Heart left ventricle (tissue), 16 donors: ENCODE data around the gene CIPC. TPM values are rescaled to one million over a fixed set of nuclear protein-coding genes. Genes with fewer than 3 reads are reported as not detected.

Experiments used
- ATAC-seq, 4 donors: fragments of 200-7000 bp; cut with Tn5 transposase; one replicate each; pipeline ENCODE4 v1.9.1; 2020 to 2022; ENCODE audit warnings: moderate library complexity in 4 of 4, mild to moderate bottlenecking in 3 of 4, moderate number of reproducible peaks in 1 of 4
- DNase-seq, 5 donors: peaks; one replicate each; pipeline ENCODE4 v3.0.0-alpha.2; 2020
- H3K27ac ChIP-seq, 12 donors: fragments of 200-600 bp; sonication (generic) in 4 of 12; one replicate each; pipeline versions ENCODE4 v1.5.0 to v1.8.0; 2016 to 2022; ENCODE audit warnings: mild to moderate bottlenecking in 2 of 12
- H3K27me3 ChIP-seq, 9 donors: fragments of 200-600 bp; sonication (generic) in 2 of 9; one replicate each; pipeline versions ENCODE4 v1.5.1 to v1.8.0; 2016 to 2022; ENCODE audit warnings: mild to moderate bottlenecking in 3 of 9
- H3K36me3 ChIP-seq, 9 donors: fragments of 200-600 bp; sonication (generic) in 2 of 9; one replicate each; pipeline versions ENCODE4 v1.5.0 to v1.8.0; 2018 to 2022; ENCODE audit warnings: mild to moderate bottlenecking in 2 of 9
- H3K4me1 ChIP-seq, 12 donors: fragments of 200-600 bp; sonication (generic) in 4 of 12; one replicate each; pipeline versions ENCODE4 v1.5.0 to v1.8.0; 2016 to 2022; ENCODE audit warnings: mild to moderate bottlenecking in 3 of 12
- H3K4me3 ChIP-seq, 12 donors: fragments of 200-600 bp; sonication (generic) in 4 of 12; one replicate each; pipeline versions ENCODE4 v1.5.0 to v1.8.0; 2017 to 2022; ENCODE audit warnings: mild to moderate bottlenecking in 9 of 12, moderate library complexity in 4 of 12
- H3K9me3 ChIP-seq, 12 donors: fragments of 200-600 bp; sonication (generic) in 4 of 12; one replicate each; pipeline versions ENCODE4 v1.5.0 to v1.8.0; 2016 to 2022; ENCODE audit warnings: mild to moderate bottlenecking in 1 of 12
- CTCF ChIP-seq, 12 donors: fragments of 200-600 bp; sonication (generic) in 4 of 12; IDR thresholded peaks; one replicate each; pipeline versions ENCODE4 v1.5.0 to v1.8.0; 2018 to 2022; ENCODE audit warnings: antibody characterized with exemption in 12 of 12, mild to moderate bottlenecking in 5 of 12
- POLR2A ChIP-seq, 2 donors: fragments of 450-650 bp; IDR thresholded peaks; one replicate each; pipeline ENCODE4 v1.6.1; 2017; ENCODE audit warnings: antibody characterized with exemption in 2 of 2, mild to moderate bottlenecking in 2 of 2, moderate library complexity in 2 of 2
- WGBS, 4 donors: extraction: QIAGEN DNeasy Blood & Tissue Kit in 2 of 4; methylation state at CpG; one replicate each; pipeline versions ENCODE4 v1.1.5 to v1.1.7; 2013 to 2018; 5-methylcytosine and 5-hydroxymethylcytosine counted together
- intact Hi-C, 10 donors: fragments of 100-400 bp; cut with DNase I; formaldehyde crosslinking; loops; one replicate each; pipeline versions ENCODE4 v1.11.1 to v1.14.2; 2022
- polyA plus RNA-seq, 2 donors: library from polyadenylated mRNA; stranded (reverse); fragments of 200-250 nt; gene quantifications; one replicate each; pipeline ENCODE4 v1.2.3, GENCODE V29; 2013
- total RNA-seq, 9 donors: library from RNA; depleted of rRNA in 2 of 9; stranded (reverse); fragments of >200 nt in 2 of 9; fragmentation: NEBNext Ultra II Directional in 3 of 9; extraction: Animal tissue kit (Norgen Biotek cat#: 25700) in 3 of 9; gene quantifications; one replicate each; pipeline versions ENCODE4 v1.1.0 to v1.2.4, GENCODE V29; 2016 to 2023
- donor health status: ischemic (EF 13 %, LVEDD 7.1; RV severe dilation, severe dysfunction).
- donor health status: healthy with polysubstance abuse.
- donor health status: DM: no; HTN: yes; CAD: no.
- donor health status: DM: no; HTN: no; CAD: no.
- donor health status: ischemic (EF 25% LVEDD 6.9; RV normal size, moderate dysfunction).
- donor health status: ischemic (EF 25% LVEDD 5.7; RV mildly dilated, moderate dysfunction).
- donor health status: healthy.
- donor health status: DM: yes; HTN: yes; CAD: no.
- donor health status: ischemic (EF 35%, LVEDD 5.7; RV mildly dilated, moderate dysfunction).
- donor health status: nonischemic (EF 11% LVEDD 7.7; RV severe dilation, severe dysfunction).
- donor health status: DM: yes; HTN: yes; CAD: no.
- donor health status: PGD.
- donor health status: ischemic (EF 29% LVEDD 5.4; RV normal size, mild dysfunction).
- donor health status: nonischemic (EF 23%, LVEDD 6.1; RV moderate dilation, normal function).

CIPC gene
- total and polyA plus RNA-seq, 11 donors: 10.9 to 85.9 (median 61.3) TPM

GRCh38 chr14:77144412-77145115 is 46.5 kb downstream of the CIPC start:
- H3K27ac ChIP-seq: no peak overlapping the region
- peaks cover 5 to 25% (median 18%) of the 10 kb centered on the region in 12 donors for H3K4me1 ChIP-seq
- no peaks in the 10 kb centered on the region for H3K36me3 ChIP-seq
- intact Hi-C loops: no loop called here
- DNase-seq: no peak
- H3K9me3 ChIP-seq: no peaks in the 10 kb centered on the region
- no peak for ATAC-seq
- TF ChIP-seq POLR2A (IDR thresholded peaks at IDR 0.05): no peak
- TF ChIP-seq CTCF (IDR thresholded peaks at IDR 0.05): no peak
- H3K4me3 ChIP-seq: no peak overlapping the region
- H3K27me3 ChIP-seq: peaks cover 21 to 82% (median 73%) of the 10 kb centered on the region in 9 donors
- 61 to 67% (median 63%) methylated on average over 4 of the region's 4 CpGs for WGBS, 4 donors

GRCh38 chr14:77145975-77146740 is 48.1 kb downstream of the CIPC start:
- Histone ChIP-seq H3K4me3 (no peak overlapping the region), H3K27ac (no peak overlapping the region), H3K9me3 (no peaks in the 10 kb centered on the region), H3K27me3 (peaks cover 7 to 66% (median 59%) of the 10 kb centered on the region in 9 donors), H3K36me3 (no peaks in the 10 kb centered on the region), H3K4me1 (peaks cover 0 to 10% (median 7%) of the 10 kb centered on the region in 12 donors)
- no peak for ATAC-seq
- no peak for DNase-seq
- intact Hi-C loops: no loop called here
- WGBS, 4 donors: 9 to 13% (median 10%) methylated on average over 10 of the region's 10 CpGs
- no peak for TF ChIP-seq POLR2A (IDR thresholded peaks at IDR 0.05)
- no peak for TF ChIP-seq CTCF (IDR thresholded peaks at IDR 0.05)

- ATAC-seq (no peak), DNase-seq (no peak)
- Histone ChIP-seq H3K27ac (no peak overlapping the region), H3K4me1 (peaks cover 0 to 4% (median 0%) of the 10 kb centered on the region in 12 donors), H3K4me3 (no peak overlapping the region), H3K36me3 (no peaks in the 10 kb centered on the region), H3K27me3 (peaks cover 0 to 47% (median 34%) of the 10 kb centered on the region in 9 donors), H3K9me3 (no peaks in the 10 kb centered on the region)
- WGBS, 4 donors: 65 to 72% (median 69%) methylated on average over 8 of the region's 8 CpGs
- intact Hi-C loops: no loop called here
- no peak for TF ChIP-seq CTCF (IDR thresholded peaks at IDR 0.05)
- TF ChIP-seq POLR2A (IDR thresholded peaks at IDR 0.05): no peak
These were observed 50.6 kb downstream of the CIPC start for GRCh38 chr14:77148510-77149231.

- TF ChIP-seq POLR2A (IDR thresholded peaks at IDR 0.05): no peak
- peak in 10 of 12 donors; percentile 13 to 47 (median 26) for TF ChIP-seq CTCF (IDR thresholded peaks at IDR 0.05)
- Histone ChIP-seq H3K27me3 (peaks cover 0 to 25% (median 14%) of the 10 kb centered on the region in 9 donors), H3K4me3 (no peak overlapping the region), H3K4me1 (peaks cover 0 to 19% (median 0%) of the 10 kb centered on the region in 12 donors), H3K36me3 (no peaks in the 10 kb centered on the region), H3K27ac (no peak overlapping the region), H3K9me3 (no peaks in the 10 kb centered on the region)
- WGBS, 4 donors: 2 to 9% (median 6%) methylated on average over 5 of the region's 5 CpGs
- ATAC-seq (no peak), DNase-seq (no peak)
- intact Hi-C loops: loop anchor here (5.0 to 10.0 kb wide), 6 partner anchors 61 to 401 kb away; no protein-coding TSS in a partner anchor
These were observed 53.2 kb downstream of the CIPC start for GRCh38 chr14:77151245-77151644.
